22Rv1 (cell line): ENCODE data around the gene PGAM2.
"Not testable (repeated sequence)": the region's sequence is repeated elsewhere in the genome, so short reads cannot be mapped to it uniquely, and the experiment has no call there.

Experiments
- ZFX ChIP-seq: fragments of 450-650 bp; IDR thresholded peaks from 2 replicates; pipeline ENCODE4 v1.6.1; 2017; ENCODE audit warnings: antibody characterized with exemption, borderline replicate concordance
- TF ChIP-seq, protein P1 (sequence below): fragments of 450-650 bp; IDR thresholded peaks from 2 replicates; pipeline ENCODE4 v1.5.1; 2017; ENCODE audit warnings: mild to moderate bottlenecking

DNA sequence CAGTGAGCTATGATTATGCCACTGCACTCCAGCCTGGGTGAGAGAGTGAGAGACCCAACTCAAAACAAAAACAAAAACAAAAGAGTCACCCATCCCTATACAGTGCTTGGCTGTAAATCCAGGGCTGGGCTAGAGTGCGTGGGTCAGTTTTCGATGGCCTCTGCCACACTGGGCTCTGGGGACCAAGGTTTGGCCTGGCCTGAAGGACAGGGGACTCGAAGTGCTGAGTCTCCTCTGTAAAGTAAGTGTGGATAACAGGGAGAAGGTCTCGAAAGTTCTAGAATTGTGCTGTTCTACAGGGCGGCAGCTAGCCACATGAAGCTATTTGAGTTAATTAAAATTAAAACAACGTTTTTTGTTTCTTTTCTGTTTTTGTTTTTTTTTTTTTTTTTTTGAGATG, 33.3 kb downstream of the PGAM2 start:
- TF ChIP-seq, protein P1, sequence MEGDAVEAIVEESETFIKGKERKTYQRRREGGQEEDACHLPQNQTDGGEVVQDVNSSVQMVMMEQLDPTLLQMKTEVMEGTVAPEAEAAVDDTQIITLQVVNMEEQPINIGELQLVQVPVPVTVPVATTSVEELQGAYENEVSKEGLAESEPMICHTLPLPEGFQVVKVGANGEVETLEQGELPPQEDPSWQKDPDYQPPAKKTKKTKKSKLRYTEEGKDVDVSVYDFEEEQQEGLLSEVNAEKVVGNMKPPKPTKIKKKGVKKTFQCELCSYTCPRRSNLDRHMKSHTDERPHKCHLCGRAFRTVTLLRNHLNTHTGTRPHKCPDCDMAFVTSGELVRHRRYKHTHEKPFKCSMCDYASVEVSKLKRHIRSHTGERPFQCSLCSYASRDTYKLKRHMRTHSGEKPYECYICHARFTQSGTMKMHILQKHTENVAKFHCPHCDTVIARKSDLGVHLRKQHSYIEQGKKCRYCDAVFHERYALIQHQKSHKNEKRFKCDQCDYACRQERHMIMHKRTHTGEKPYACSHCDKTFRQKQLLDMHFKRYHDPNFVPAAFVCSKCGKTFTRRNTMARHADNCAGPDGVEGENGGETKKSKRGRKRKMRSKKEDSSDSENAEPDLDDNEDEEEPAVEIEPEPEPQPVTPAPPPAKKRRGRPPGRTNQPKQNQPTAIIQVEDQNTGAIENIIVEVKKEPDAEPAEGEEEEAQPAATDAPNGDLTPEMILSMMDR, result not testable (repeated sequence)
- not testable (repeated sequence) for TF ChIP-seq ZFX
